ENCODE results near the gene DAPP1.

The DAPP1 gene

DNA sequence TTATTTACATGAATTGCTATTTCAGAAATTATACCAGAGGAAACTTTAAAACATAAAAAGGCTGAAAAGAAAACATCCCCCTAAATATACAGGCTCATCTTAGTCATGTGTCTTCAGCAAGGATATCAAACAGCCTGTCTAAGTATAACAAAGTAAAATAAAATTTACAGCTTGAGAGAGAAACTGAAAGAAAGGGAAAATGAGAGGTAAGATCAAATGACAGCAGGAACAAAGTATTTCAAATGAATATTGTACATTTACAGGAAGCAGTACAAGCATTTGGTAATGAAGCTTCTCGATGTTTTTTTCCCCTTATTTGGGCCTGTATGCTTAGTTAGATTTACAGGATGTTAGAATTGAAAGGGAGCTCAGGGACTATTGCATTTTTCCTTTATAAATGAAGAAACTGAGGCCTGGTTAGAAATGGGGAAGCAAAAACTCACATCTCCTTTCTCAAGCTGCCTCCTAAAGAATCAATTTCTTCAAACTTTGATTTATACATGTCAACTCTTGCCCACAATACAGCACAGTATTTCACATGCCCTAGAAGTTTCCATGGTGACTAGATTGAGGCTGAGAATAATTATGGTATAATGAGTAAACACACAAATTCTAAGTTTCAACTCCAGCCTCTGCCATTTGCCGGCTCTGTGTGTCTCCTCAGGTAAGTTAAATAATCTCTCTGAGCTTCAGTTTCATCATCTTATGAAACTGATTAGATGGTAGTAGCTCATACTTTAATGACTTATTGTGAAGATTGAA lies 29.3 kb downstream of the DAPP1 start:
- ChIA-PET CTCF (no interaction called here), POLR2A (no interaction called here)
- DNase-seq (ENCODE audit: low read depth, low spot score) = no peak
- TF ChIP-seq, protein P1, sequence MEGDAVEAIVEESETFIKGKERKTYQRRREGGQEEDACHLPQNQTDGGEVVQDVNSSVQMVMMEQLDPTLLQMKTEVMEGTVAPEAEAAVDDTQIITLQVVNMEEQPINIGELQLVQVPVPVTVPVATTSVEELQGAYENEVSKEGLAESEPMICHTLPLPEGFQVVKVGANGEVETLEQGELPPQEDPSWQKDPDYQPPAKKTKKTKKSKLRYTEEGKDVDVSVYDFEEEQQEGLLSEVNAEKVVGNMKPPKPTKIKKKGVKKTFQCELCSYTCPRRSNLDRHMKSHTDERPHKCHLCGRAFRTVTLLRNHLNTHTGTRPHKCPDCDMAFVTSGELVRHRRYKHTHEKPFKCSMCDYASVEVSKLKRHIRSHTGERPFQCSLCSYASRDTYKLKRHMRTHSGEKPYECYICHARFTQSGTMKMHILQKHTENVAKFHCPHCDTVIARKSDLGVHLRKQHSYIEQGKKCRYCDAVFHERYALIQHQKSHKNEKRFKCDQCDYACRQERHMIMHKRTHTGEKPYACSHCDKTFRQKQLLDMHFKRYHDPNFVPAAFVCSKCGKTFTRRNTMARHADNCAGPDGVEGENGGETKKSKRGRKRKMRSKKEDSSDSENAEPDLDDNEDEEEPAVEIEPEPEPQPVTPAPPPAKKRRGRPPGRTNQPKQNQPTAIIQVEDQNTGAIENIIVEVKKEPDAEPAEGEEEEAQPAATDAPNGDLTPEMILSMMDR (IDR thresholded peaks at IDR 0.05; ENCODE audit: insufficient read depth, low read length, missing control alignments) = no peak
- no peak overlapping the region for H3K4me3 ChIP-seq (ENCODE audit: low read depth, low read length)

DNA sequence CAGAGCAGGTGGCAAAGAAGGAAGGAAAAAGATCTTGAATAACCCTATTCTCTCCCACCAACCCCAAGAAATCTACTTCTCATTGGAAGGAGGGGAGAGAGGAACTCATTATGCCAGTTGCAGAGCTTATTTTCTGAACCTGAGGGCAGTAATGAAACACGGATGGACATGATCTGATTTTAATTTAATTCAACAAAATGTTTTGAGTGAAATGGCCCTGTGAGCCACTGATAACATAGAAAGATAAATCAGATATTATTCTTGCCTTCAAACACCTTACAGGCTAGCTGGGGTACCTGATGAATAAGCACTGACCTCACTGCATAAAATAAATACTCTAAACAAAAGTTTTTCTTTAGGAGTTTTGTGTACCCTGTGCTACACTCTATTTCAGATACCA lies 30.3 kb downstream of the DAPP1 start:
- no peak for DNase-seq (ENCODE audit: low read depth, low spot score)
- no peak overlapping the region for H3K4me3 ChIP-seq (ENCODE audit: low read depth, low read length)
- CTCF ChIA-PET = no interaction called here
- TF ChIP-seq, protein P1 (IDR thresholded peaks at IDR 0.05; ENCODE audit: insufficient read depth, low read length, missing control alignments) = no peak
- POLR2A ChIA-PET = no interaction called here

DNA sequence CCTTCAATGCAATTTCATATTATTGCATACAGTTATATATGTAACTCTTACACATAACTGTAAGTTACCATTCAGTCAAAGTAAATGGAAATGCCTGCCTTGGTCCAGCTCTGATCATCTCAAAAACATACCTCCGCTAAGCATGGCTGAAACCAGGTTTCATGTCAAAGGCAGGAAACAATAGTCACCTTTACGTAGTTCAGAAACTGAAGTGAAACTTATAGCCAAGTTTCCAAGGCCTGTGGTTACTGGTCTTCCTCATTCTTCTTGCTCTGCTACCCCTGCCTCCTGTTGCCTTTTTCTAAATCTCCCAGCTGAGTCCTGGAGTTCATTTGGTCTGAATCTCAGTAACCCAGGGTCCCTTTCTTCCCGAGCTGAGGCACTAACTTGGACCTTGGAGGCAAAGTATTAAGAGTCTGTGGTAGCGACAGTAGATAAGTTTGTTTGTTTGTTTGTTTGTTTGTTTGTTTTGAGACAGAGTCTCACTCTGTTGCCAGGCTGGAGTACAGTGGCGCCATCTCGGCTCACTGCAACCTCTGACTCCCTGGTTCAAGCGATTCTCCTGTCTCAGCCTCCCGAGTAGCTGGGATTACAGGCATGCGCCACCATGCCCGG lies 30.8 kb downstream of the DAPP1 start:
- CTCF ChIA-PET = no interaction called here

DNA sequence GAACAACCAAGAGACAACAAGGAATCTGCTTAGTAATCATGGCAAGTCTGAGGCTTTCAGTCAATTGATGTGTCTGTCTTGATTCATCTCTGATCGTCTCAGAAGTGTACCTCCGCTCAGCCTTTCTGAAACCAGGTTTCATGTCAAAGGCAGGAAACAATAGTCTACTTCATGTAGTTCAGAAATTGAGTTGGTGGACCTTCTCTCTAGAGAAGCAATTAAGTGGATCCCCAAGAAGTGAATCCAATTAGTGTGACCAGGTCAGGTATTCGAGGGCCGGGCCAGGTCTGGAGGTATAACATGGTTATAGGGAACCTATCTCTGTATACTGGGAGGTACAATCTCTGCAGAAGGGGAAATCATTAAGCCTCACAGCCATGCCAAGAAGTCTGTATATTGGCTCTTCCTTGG lies 32.0 kb downstream of the DAPP1 start:
- H3K4me3 ChIP-seq (ENCODE audit: low read depth, low read length) = no peak overlapping the region
- ChIA-PET CTCF (no interaction called here), POLR2A (no interaction called here)
- DNase-seq (ENCODE audit: low read depth, low spot score) = no peak
- TF ChIP-seq, protein P1 (IDR thresholded peaks at IDR 0.05; ENCODE audit: insufficient read depth, low read length, missing control alignments) = no peak

More for the DNA sequence above, 30.8 kb downstream of the DAPP1 start:
- DNase-seq (ENCODE audit: low read depth, low spot score) = no peak
- POLR2A ChIA-PET = no interaction called here
- H3K4me3 ChIP-seq (ENCODE audit: low read depth, low read length) = no peak overlapping the region
- TF ChIP-seq, protein P1 (IDR thresholded peaks at IDR 0.05; ENCODE audit: insufficient read depth, low read length, missing control alignments) = no peak

DNA sequence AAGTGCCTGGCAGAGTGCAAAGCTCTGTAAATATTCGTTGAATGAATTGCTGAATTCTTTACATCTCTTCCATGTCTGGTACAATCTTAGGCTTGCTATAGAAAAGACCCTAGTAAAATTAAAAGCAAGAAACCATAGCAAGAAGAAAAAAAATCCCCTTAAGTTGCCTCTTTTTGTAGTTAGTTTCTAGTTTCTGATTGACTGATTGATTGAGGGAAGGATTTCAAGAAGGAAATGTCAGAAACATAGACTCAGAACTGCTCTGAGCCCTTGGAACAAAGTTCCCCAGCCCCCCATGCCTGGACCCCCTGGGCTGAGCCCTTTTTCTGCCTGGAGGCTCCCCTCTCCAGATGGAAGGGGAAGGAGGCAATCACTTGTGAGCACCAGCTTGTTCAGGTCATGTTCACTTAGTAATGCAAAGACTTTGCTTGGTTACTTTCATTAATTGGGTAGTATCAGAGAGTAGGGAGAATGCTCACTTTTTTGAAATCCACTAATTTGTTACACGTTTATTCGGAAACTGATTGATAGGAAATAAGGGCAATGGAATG lies 35.6 kb downstream of the DAPP1 start:
- POLR2A ChIA-PET = no interaction called here
- H3K4me3 ChIP-seq (ENCODE audit: low read depth, low read length) = no peak overlapping the region
- CTCF ChIA-PET = no interaction called here

DNA sequence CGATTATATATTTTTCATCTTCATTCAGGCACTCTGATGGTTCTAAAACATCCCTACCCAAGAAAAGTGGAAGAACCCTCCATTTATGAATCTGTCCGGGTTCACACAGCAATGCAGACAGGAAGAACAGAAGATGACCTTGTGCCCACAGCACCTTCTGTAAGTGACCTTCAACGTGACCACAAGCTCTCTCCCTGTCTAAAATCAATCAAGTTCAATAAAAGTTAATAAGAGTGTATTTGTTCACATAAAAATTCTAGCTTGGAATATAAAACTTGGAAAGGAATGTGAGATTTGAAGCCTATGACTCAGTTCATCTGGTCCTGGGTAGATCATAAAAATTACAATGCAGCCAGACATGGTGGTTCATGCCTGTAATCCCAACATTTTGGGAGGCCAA lies 36.6 kb downstream of the DAPP1 start:
- TF ChIP-seq, protein P1 (IDR thresholded peaks at IDR 0.05; ENCODE audit: insufficient read depth, low read length, missing control alignments) = no peak
- POLR2A ChIA-PET = no interaction called here
- H3K4me3 ChIP-seq (ENCODE audit: low read depth, low read length) = no peak overlapping the region
- CTCF ChIA-PET = no interaction called here
- DNase-seq (ENCODE audit: low read depth, low spot score) = no peak

More for the DNA sequence above, 35.6 kb downstream of the DAPP1 start:
- TF ChIP-seq, protein P1 (IDR thresholded peaks at IDR 0.05; ENCODE audit: insufficient read depth, low read length, missing control alignments) = no peak
- no peak for DNase-seq (ENCODE audit: low read depth, low spot score)

Measured in AG04449 (cell line).